A549 (cell line): ENCODE results near the gene CEP112. TPM values are rescaled to one million over a fixed set of nuclear protein-coding genes. Genes with fewer than 3 reads are reported as not detected.

Source experiments
- ATAC-seq, 2 experiments: fragments of 200-7000 bp in 1 of 2; fragments of >200 bp in 1 of 2; cut with Nextera tagmentation in 1 of 2; cut with Tn5 transposase in 1 of 2; 3 replicates each; pipeline versions ENCODE4 v1.8.0 to v1.9.1; 2018 to 2020; ENCODE audit warnings: mild to moderate bottlenecking in 1 of 2, moderate library complexity in 1 of 2
- CTCF ChIA-PET: fragments of 300-600 bp; sonication (Branson Sonifier 250); formaldehyde crosslinking; extraction: SDS; loops from one replicate; lab custom pipeline; 2021; ENCODE audit warnings: antibody characterized with exemption, inconsistent platforms; lab: Yijun Ruan, JAX
- POLR2A ChIA-PET: fragments of 350-600 bp; formaldehyde crosslinking; extraction: SDS; loops from one replicate; lab custom pipeline; 2021; ENCODE audit warnings: antibody characterized with exemption, inconsistent platforms; lab: Yijun Ruan, JAX
- DNase-seq, 2 experiments: peaks; one replicate each; pipeline versions ENCODE4 v3.0.0 to v3.0.0-alpha.2; 2011 to 2016; ENCODE audit warnings: low read depth in 1 of 2, low spot score in 1 of 2
- FAIRE-seq: peaks from 2 replicates; lab custom pipeline; 2011; peaks lifted over from hg19 to GRCh38; lab: Jason Lieb, UNC
- H3K27ac ChIP-seq, 2 experiments: fragments of >200 bp; sonication (Bioruptor Twin); formaldehyde crosslinking; 3 replicates each; pipeline ENCODE4 v1.5.1; 2016 to 2017
- H3K4me1 ChIP-seq: fragments of >200 bp; sonication (Bioruptor Twin); formaldehyde crosslinking; 3 replicates; pipeline ENCODE4 v1.6.1; 2016
- H3K4me2 ChIP-seq: fragments of >200 bp; sonication (Bioruptor Twin); formaldehyde crosslinking; 3 replicates; pipeline ENCODE4 v1.6.1; 2016
- H3K4me3 ChIP-seq: fragments of >200 bp; sonication (Bioruptor Twin); formaldehyde crosslinking; 3 replicates; pipeline ENCODE4 v1.5.1; 2016
- H3K9me3 ChIP-seq: fragments of >200 bp; sonication (Bioruptor Twin); formaldehyde crosslinking; 3 replicates; pipeline ENCODE4 v1.6.1; 2016
- BHLHE40 ChIP-seq: IDR thresholded peaks from 2 replicates; pipeline ENCODE4 v1.6.1; 2012; ENCODE audit warnings: low read depth, low read length, inconsistent platforms
- CBX2 ChIP-seq: fragments of 200-600 bp; sonication (generic); IDR thresholded peaks from 2 replicates; pipeline ENCODE4 v1.6.1; 2016; ENCODE audit warnings: low read depth, mild to moderate bottlenecking, borderline replicate concordance
- CBX8 ChIP-seq: fragments of 200-600 bp; sonication (generic); IDR thresholded peaks from 2 replicates; pipeline ENCODE4 v1.6.1; 2016
- CEBPB ChIP-seq, 2 experiments: fragments of >200 bp in 1 of 2; sonication (Bioruptor Twin) in 1 of 2; formaldehyde crosslinking in 1 of 2; IDR thresholded peaks; 2 replicates each; pipeline ENCODE4 v1.6.1; 2012 to 2016
- CHD2 ChIP-seq: fragments of 150-350 bp; IDR thresholded peaks from 2 replicates; pipeline ENCODE4 v1.6.1; 2014; ENCODE audit warnings: low read length; ENCODE audit not compliant: partially characterized antibody
- FOSB ChIP-seq: fragments of 250-450 bp; sonication (Bioruptor Pico); IDR thresholded peaks from 2 replicates; pipeline ENCODE4 v1.5.0; 2020; ENCODE audit warnings: mild to moderate bottlenecking, moderate library complexity
- FOXS1 ChIP-seq: fragments of 250-450 bp; sonication (Bioruptor Pico); IDR thresholded peaks from 2 replicates; pipeline ENCODE4 v1.5.0; 2020; ENCODE audit warnings: mild to moderate bottlenecking, moderate library complexity
- GATA3 ChIP-seq: IDR thresholded peaks from 2 replicates; pipeline ENCODE4 v1.6.1; 2012; ENCODE audit warnings: borderline replicate concordance
- HDAC2 ChIP-seq: fragments of 200-600 bp; sonication (generic); IDR thresholded peaks from 2 replicates; pipeline ENCODE4 v1.6.1; 2016
- HEYL ChIP-seq: fragments of 250-450 bp; sonication (Bioruptor Pico); IDR thresholded peaks from 2 replicates; pipeline ENCODE4 v1.8.0; 2021; ENCODE audit warnings: mild to moderate bottlenecking, moderate library complexity
- HOXB13 ChIP-seq: fragments of 250-450 bp; sonication (Bioruptor Pico); IDR thresholded peaks from 2 replicates; pipeline ENCODE4 v1.5.0; 2020; ENCODE audit warnings: low read depth, mild to moderate bottlenecking, moderate library complexity
- JUNB ChIP-seq: fragments of >200 bp; sonication (Bioruptor Twin); formaldehyde crosslinking; IDR thresholded peaks from 2 replicates; pipeline ENCODE4 v1.6.1; 2016
- KDM5A ChIP-seq: fragments of 200-600 bp; sonication (generic); IDR thresholded peaks from 2 replicates; pipeline ENCODE4 v1.6.1; 2016; ENCODE audit warnings: antibody characterized with exemption, mild to moderate bottlenecking
- MAFK ChIP-seq: fragments of 450-650 bp; IDR thresholded peaks from 2 replicates; pipeline ENCODE4 v1.6.1; 2014; ENCODE audit not compliant: partially characterized antibody
- NFE2L2 ChIP-seq: fragments of 150-350 bp; conservative IDR thresholded peaks from 2 replicates; pipeline ENCODE4 v1.6.1; 2014; ENCODE audit warnings: low read length
- NPAS2 ChIP-seq: fragments of 250-450 bp; sonication (Bioruptor Pico); IDR thresholded peaks from 2 replicates; pipeline ENCODE4 v1.8.0; 2022; ENCODE audit warnings: mild to moderate bottlenecking, moderate library complexity, borderline replicate concordance
- RAD21 ChIP-seq, 2 experiments: fragments of >200 bp in 1 of 2; sonication (Bioruptor Twin) in 1 of 2; formaldehyde crosslinking in 1 of 2; IDR thresholded peaks in 1 of 2; conservative IDR thresholded peaks in 1 of 2; 2 replicates in 1 of 2; 3 replicates in 1 of 2; pipeline ENCODE4 v1.6.1; 2012 to 2018; ENCODE audit warnings: inconsistent platforms in 1 of 2
- RNF2 ChIP-seq: fragments of 200-600 bp; sonication (generic); IDR thresholded peaks from 2 replicates; pipeline ENCODE4 v1.6.1; 2016; ENCODE audit warnings: low read depth, mild to moderate bottlenecking, antibody characterized with exemption, moderate library complexity, borderline replicate concordance
- SREBF2 ChIP-seq: fragments of 450-650 bp; IDR thresholded peaks from 2 replicates; pipeline ENCODE4 v1.6.1; 2014; ENCODE audit warnings: mild to moderate bottlenecking, moderate library complexity
- ZC3H11A ChIP-seq: fragments of 450-650 bp; IDR thresholded peaks from 2 replicates; pipeline ENCODE4 v1.6.1; 2014; ENCODE audit warnings: antibody characterized with exemption, mild to moderate bottlenecking
- ZFP36 ChIP-seq: fragments of 450-650 bp; IDR thresholded peaks from 2 replicates; pipeline ENCODE4 v1.6.1; 2014; ENCODE audit warnings: borderline replicate concordance; ENCODE audit not compliant: partially characterized antibody
- WGBS: methylation state at CpG from one replicate; pipeline ENCODE4 v1.1.6; 2017; ENCODE audit errors: missing lambda C conversion rate; 5-methylcytosine and 5-hydroxymethylcytosine counted together
- polyA plus RNA-seq, 4 experiments: library from polyadenylated mRNA; depleted of rRNA in 3 of 4; stranded (reverse); fragments of >200 nt; fragmentation: RNase III in 1 of 4; extraction: RNeasy Plus Mini Kit Qiagen cat#74134 plus additional on column Dnase treatment in 1 of 4; gene quantifications; 2 replicates in 3 of 4; 3 replicates in 1 of 4; pipeline ENCODE4 v1.2.3, GENCODE V29; 2011 to 2017
- TF ChIP-seq, protein P1 (sequence below): fragments of >200 bp; sonication (Bioruptor Twin); formaldehyde crosslinking; IDR thresholded peaks from 2 replicates; pipeline ENCODE4 v1.6.1; 2016
- TF ChIP-seq, protein P2 (sequence below): IDR thresholded peaks from 2 replicates; pipeline ENCODE4 v1.6.1; 2012; ENCODE audit warnings: low read depth, borderline replicate concordance
- TF ChIP-seq, protein P3 (sequence below): fragments of >200 bp; sonication (Bioruptor Twin); formaldehyde crosslinking; IDR thresholded peaks from 3 replicates; pipeline ENCODE4 v1.6.1; 2016
- TF ChIP-seq, protein P4 (sequence below): IDR thresholded peaks from 2 replicates; pipeline ENCODE4 v1.6.1; 2012
- TF ChIP-seq, protein P5 (sequence below): IDR thresholded peaks from 2 replicates; pipeline ENCODE4 v1.6.1; 2012

Gene CEP112
- polyA plus RNA-seq, 2 of the 4 experiments (the other 2 are of a cell fraction), result 9.6 to 15.2 TPM

DNA sequence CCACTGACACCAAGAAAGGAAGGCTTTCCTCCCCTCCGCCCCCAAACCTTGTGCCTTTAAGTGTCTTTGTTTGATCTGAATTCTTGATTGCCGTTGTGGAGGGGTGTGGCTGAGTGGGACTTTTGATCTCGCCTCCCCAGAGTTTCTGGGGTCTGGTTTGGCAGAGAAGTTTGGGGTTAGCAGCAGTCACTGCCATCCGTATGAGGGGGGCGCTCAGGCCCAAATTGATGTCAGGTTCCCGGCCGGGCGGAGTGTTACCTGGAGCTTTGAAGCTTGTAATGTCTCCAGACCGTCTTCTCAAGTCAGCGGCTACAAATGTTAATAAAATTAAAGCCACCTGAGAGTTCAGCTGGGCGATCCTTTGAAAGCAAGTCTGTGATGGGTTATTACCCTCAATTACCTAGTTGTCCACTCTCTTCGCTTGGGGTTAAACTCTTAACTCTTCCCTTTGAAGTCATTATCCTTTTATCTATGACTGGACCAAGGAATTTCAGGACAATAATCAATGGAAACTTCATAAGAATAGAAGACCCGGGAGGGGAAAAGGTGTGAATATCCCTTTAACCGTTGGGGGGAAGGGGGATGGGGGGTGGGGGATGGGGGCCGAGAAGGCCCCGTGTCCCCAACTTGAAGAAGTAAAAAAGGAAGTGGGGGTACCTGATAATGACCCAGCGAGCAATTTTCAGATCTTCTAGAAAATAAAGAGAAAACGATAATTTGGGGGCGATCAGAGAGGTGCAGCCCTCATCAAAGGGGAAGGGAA, 598.7 kb downstream of the CEP112 start:
- FAIRE-seq, result no peak
- Histone ChIP-seq H3K27ac (no peak overlapping the region), H3K4me3 (no peak overlapping the region), H3K4me2 (no peak overlapping the region), H3K9me3 (no peaks in the 10 kb centered on the region), H3K4me1 (peaks cover 7% of the 10 kb centered on the region)
- ATAC-seq, result no peak
- ChIA-PET POLR2A (interaction anchor here (0.6 kb wide), 1 partner anchor 384 kb away, joined by 6 read pairs; no protein-coding TSS in a partner anchor), CTCF (interaction anchor here (1.5 kb wide), 1 partner anchor 22 kb away, joined by 3 read pairs; no protein-coding TSS in a partner anchor)
- DNase-seq, result no peak
- 77% methylated on average over 19 of the region's 19 CpGs for WGBS
- TF ChIP-seq, protein P1, sequence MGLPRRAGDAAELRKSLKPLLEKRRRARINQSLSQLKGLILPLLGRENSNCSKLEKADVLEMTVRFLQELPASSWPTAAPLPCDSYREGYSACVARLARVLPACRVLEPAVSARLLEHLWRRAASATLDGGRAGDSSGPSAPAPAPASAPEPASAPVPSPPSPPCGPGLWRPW, result no peak
- TF ChIP-seq RAD21 (conservative IDR thresholded peaks at IDR 0.05 in 1 of 2, IDR thresholded peaks at IDR 0.05 in 1 of 2) (no peak), NFE2L2 (no peak), SREBF2 (no peak), GATA3 (no peak), CBX2 (no peak), HDAC2 (no peak), FOSB (no peak), CHD2 (no peak), BHLHE40 (no peak), KDM5A (no peak), JUNB (no peak)
- TF ChIP-seq, protein P2, sequence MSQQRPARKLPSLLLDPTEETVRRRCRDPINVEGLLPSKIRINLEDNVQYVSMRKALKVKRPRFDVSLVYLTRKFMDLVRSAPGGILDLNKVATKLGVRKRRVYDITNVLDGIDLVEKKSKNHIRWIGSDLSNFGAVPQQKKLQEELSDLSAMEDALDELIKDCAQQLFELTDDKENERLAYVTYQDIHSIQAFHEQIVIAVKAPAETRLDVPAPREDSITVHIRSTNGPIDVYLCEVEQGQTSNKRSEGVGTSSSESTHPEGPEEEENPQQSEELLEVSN, result no peak
- TF ChIP-seq, protein P3, sequence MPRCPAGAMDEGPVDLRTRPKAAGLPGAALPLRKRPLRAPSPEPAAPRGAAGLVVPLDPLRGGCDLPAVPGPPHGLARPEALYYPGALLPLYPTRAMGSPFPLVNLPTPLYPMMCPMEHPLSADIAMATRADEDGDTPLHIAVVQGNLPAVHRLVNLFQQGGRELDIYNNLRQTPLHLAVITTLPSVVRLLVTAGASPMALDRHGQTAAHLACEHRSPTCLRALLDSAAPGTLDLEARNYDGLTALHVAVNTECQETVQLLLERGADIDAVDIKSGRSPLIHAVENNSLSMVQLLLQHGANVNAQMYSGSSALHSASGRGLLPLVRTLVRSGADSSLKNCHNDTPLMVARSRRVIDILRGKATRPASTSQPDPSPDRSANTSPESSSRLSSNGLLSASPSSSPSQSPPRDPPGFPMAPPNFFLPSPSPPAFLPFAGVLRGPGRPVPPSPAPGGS, result no peak

DNA sequence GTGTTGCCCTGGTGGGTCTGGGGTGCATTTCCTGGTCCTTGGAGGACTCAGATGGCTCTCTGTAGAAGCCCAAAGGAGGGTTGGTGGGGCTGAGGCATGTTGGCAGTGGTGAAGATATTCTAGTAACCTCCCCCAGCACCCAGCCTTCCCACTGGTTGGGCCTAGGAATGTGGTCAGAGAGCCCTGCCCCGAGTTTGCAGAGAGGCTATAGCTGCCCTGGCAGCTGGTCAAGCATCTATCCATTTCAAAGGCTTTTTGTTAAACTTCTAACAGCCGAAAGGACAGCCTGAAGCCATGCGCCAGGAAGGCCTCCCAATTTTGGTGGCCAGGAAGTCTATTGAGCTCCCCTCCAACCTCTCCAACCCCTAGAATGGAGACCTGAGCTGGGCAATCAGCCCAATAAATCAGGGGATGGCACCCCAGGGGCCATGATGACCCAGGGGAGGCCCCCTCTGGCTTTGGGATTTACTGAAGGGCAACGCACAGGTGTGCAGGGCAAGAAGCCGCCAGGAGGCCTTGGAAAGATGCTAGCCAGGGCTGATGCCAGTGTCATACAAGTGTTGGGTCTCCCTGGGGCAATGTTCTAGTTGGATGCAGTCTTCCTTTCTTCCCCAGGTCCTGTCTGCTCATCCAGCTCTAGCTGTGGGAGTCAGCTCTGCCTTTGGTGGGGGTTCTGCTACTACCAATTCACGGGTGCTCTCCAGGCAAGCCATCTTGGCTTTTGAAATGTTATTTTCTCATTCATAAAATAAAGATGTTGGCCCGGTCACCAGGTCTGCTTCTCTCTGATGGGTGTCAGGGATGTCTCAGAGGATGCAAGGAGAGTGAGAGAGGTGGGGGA, 599.6 kb downstream of the CEP112 start:
- DNase-seq, result no peak
- no peak for FAIRE-seq
- 77% methylated on average over 7 of the region's 7 CpGs for WGBS
- no peak overlapping the region for H3K4me3 ChIP-seq
- H3K4me1 ChIP-seq, result peaks cover 14% of the 10 kb centered on the region
- ATAC-seq, result no peak
- CTCF ChIA-PET, result interaction anchor here (0.9 to 1.5 kb wide), 2 partner anchors 10 to 23 kb away, joined by 3 read pairs; no protein-coding TSS in a partner anchor
- TF ChIP-seq, protein P2, result no peak
- TF ChIP-seq NPAS2 (CRISPR knock-in tag) (no peak), BHLHE40 (no peak), RNF2 (no peak), MAFK (no peak), FOXS1 (CRISPR knock-in tag) (no peak), CEBPB (IDR thresholded peaks at IDR 0.05) (no peak), HEYL (CRISPR knock-in tag) (no peak), NFE2L2 (no peak), ZFP36 (no peak), HOXB13 (no peak), CBX8 (no peak), ZC3H11A (no peak), HDAC2 (no peak)
- TF ChIP-seq, protein P4, sequence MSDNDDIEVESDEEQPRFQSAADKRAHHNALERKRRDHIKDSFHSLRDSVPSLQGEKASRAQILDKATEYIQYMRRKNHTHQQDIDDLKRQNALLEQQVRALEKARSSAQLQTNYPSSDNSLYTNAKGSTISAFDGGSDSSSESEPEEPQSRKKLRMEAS, result no peak
- TF ChIP-seq, protein P5, sequence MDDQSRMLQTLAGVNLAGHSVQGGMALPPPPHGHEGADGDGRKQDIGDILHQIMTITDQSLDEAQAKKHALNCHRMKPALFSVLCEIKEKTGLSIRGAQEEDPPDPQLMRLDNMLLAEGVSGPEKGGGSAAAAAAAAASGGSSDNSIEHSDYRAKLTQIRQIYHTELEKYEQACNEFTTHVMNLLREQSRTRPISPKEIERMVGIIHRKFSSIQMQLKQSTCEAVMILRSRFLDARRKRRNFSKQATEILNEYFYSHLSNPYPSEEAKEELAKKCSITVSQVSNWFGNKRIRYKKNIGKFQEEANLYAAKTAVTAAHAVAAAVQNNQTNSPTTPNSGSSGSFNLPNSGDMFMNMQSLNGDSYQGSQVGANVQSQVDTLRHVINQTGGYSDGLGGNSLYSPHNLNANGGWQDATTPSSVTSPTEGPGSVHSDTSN, result no peak
- H3K9me3 ChIP-seq, result no peaks in the 10 kb centered on the region
- no peak overlapping the region for H3K27ac ChIP-seq
- POLR2A ChIA-PET, result interaction anchor here (0.6 kb wide), 1 partner anchor 384 kb away, joined by 6 read pairs; no protein-coding TSS in a partner anchor
- H3K4me2 ChIP-seq, result no peak overlapping the region
